MCF 10A (cell line): Measurements from ENCODE around the gene MTUS2. TPM values are rescaled to one million over a fixed set of nuclear protein-coding genes. Genes with fewer than 3 reads are reported as not detected.

Experiments used
- BruUV-seq: library from RNA; stranded (reverse); fragments of 400-500 nt; replicated peaks from 2 replicates; lab custom pipeline; 2021; lab: Mats Ljungman, UMichigan
- CTCF ChIA-PET: fragments of 300-600 bp; sonication (Branson Sonifier 250); formaldehyde crosslinking; extraction: SDS; loops from one replicate; lab custom pipeline; 2021; ENCODE audit warnings: antibody characterized with exemption, inconsistent platforms; lab: Yijun Ruan, JAX
- POLR2A ChIA-PET: fragments of 300-600, 350-650 bp; sonication (Branson Sonifier 250); formaldehyde crosslinking; extraction: SDS; loops from one replicate; lab custom pipeline; 2020; ENCODE audit warnings: antibody characterized with exemption, inconsistent platforms; lab: Yijun Ruan, JAX
- DNase-seq: peaks from one replicate; pipeline ENCODE4 v3.0.0-alpha.2; 2018; ENCODE audit not compliant: unreplicated experiment
- H3K27ac Mint-ChIP-seq: one replicate; pipeline ENCODE4 v1.8.0; 2022; ENCODE audit warnings: mild to moderate bottlenecking, low read depth, mixed read lengths; ENCODE audit not compliant: unreplicated experiment
- H3K27me3 Mint-ChIP-seq: one replicate; pipeline ENCODE4 v1.8.0; 2022; ENCODE audit warnings: mixed read lengths; ENCODE audit not compliant: insufficient read depth, unreplicated experiment
- H3K36me3 Mint-ChIP-seq: one replicate; pipeline ENCODE4 v1.8.0; 2022; ENCODE audit warnings: mild to moderate bottlenecking, moderate library complexity, mixed read lengths; ENCODE audit not compliant: insufficient read depth, unreplicated experiment
- H3K4me1 Mint-ChIP-seq: one replicate; pipeline ENCODE4 v1.8.0; 2022; ENCODE audit warnings: mixed read lengths; ENCODE audit not compliant: insufficient read depth, unreplicated experiment
- H3K4me3 Mint-ChIP-seq: one replicate; pipeline ENCODE4 v1.8.0; 2022; ENCODE audit warnings: mild to moderate bottlenecking, moderate library complexity, mixed read lengths; ENCODE audit not compliant: unreplicated experiment
- H3K9me3 Mint-ChIP-seq: one replicate; pipeline ENCODE4 v1.8.0; 2022; ENCODE audit warnings: mixed read lengths; ENCODE audit not compliant: unreplicated experiment
- CTCF ChIP-seq: fragments of 200-600 bp; IDR thresholded peaks from one replicate; pipeline ENCODE4 v1.8.0; 2022; ENCODE audit warnings: antibody characterized with exemption, mild to moderate bottlenecking; ENCODE audit not compliant: unreplicated experiment
- intact Hi-C: fragments of 100-400 bp; cut with micrococcal nuclease; formaldehyde crosslinking; loops from 2 replicates; pipeline ENCODE4 v1.14.1; 2022
- total RNA-seq: library from RNA; stranded (reverse); gene quantifications from 2 replicates; pipeline ENCODE4 v1.2.3, GENCODE V29; 2022

MTUS2 gene
- total RNA-seq, 1 experiment from 2014 or later: not detected

DNA sequence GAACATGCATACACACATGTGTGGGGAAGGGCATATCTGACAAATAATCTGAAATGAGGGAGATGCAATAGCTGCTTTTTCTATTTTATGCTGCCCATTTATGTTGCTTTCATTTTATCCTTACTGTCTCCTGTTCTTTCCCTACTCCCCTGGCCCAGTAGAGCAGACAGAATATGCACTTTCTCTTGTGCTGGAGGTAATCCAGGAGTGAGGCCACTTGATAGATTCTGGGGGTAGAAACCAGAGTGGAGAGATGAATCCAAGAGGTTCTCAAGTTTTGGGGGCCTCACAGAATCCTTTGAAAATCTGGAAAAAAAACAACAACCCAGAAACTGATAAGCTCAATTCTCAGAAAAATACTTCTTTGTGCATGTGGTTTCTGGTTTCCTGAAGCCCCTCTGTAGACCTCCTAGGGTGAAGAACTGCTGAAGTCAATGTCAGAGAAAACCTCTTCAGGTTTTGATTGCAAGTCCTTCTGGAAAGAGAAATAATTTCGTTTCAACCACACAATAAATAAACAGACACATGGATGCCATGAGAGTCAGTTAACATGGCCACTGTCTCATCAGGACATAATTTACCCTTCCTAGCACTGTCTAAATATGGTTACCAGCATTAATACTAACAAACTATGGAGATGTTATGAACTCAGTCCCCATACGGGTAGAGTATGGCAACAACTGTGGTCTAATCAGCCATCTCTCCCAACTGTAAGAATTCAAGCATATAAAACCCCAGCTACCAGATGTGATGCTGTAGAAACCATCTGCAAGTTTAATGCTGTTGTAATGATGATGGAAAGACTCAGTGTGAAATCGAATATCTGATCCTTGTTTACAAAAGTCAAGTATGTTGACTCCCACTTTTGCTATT lies 419.8 kb downstream of the MTUS2 start:
- intact Hi-C loops: no loop called here
- H3K4me1 Mint-ChIP-seq: no peaks in the 10 kb centered on the region
- no peaks in the 10 kb centered on the region for H3K27me3 Mint-ChIP-seq
- no peak overlapping the region for H3K27ac Mint-ChIP-seq
- no peak for TF ChIP-seq CTCF
- H3K4me3 Mint-ChIP-seq: no peak overlapping the region
- H3K9me3 Mint-ChIP-seq: peaks cover 38% of the 10 kb centered on the region
- DNase-seq: no peak
- H3K36me3 Mint-ChIP-seq: no peaks in the 10 kb centered on the region
- ChIA-PET POLR2A (no interaction called here), CTCF (interaction anchor here (1.1 kb wide), 1 partner anchor 24 kb away, joined by 3 read pairs; no protein-coding TSS in a partner anchor)
- no TSS peak for BruUV-seq

DNA sequence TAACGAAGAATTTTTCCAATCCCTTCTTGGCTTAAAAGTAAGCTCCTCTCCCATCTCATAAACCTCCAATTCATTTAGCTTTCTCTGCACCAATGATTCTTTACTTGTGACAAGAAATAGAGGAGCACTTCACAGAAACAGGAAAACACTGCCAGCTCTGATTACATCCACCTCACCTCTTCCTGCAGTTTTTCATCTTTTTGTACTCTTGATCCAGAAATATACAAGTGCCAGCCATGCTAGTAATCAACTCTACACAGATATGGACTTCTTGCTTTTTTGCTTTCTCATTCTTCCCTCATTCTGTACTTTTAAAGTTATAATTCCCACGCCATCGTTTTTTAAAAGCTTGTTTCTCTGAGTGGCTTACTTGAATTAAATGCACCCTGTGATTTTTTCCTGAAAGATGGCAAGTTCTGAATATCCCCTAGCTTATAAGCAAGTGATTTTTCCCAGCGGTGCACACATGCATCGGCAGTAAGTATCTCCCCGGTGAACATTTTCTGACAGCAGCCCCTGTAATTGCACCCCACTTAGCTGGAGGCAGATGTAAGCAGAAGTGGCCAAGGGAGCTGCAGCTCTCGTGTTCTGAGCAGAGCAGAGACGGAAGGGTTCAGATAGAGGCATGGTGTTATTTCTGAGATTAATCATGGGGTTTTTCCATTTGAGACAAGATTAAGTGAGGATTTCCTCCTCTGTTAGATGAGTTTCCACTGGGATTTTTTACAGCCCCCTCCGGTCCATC lies 434.7 kb downstream of the MTUS2 start:
- no peaks in the 10 kb centered on the region for H3K4me1 Mint-ChIP-seq
- H3K9me3 Mint-ChIP-seq: peaks cover 17% of the 10 kb centered on the region
- ChIA-PET POLR2A (no interaction called here), CTCF (interaction anchor here (0.8 kb wide), 2 partner anchors 30 to 108 kb away, joined by 3 to 4 read pairs; no protein-coding TSS in a partner anchor)
- no peak overlapping the region for H3K27ac Mint-ChIP-seq
- no peak overlapping the region for H3K4me3 Mint-ChIP-seq
- H3K36me3 Mint-ChIP-seq: no peaks in the 10 kb centered on the region
- no peak for DNase-seq
- intact Hi-C loops: no loop called here
- no TSS peak for BruUV-seq
- H3K27me3 Mint-ChIP-seq: no peaks in the 10 kb centered on the region
- TF ChIP-seq CTCF: no peak

GRCh38 chr13:29255567-29255966 lies 435.4 kb downstream of the MTUS2 start:
- BruUV-seq: no TSS peak

More at GRCh38 chr13:29255567-29255966, 435.4 kb downstream of the MTUS2 start:
- Mint-ChIP-seq H3K36me3 (no peaks in the 10 kb centered on the region), H3K9me3 (peaks cover 17% of the 10 kb centered on the region), H3K4me3 (no peak overlapping the region), H3K27ac (no peak overlapping the region), H3K27me3 (no peaks in the 10 kb centered on the region), H3K4me1 (no peaks in the 10 kb centered on the region)
- DNase-seq: no peak
- ChIA-PET CTCF (no interaction called here), POLR2A (no interaction called here)
- TF ChIP-seq CTCF: no peak
- intact Hi-C loops: no loop called here
